Cardiac septum (tissue), 1 donor: ENCODE measurements around the gene FUZ. TPM values are rescaled to one million over a fixed set of nuclear protein-coding genes. Genes with fewer than 3 reads are reported as not detected.

Experiments
- DNase-seq: peaks from one replicate; pipeline ENCODE4 v3.0.0-alpha.2; 2020; ENCODE audit warnings: low spot score
- intact Hi-C: fragments of 100-400 bp; cut with DNase I; formaldehyde crosslinking; loops from one replicate; pipeline ENCODE4 v1.14.0; 2022
- total RNA-seq: library from RNA; stranded (reverse); fragmentation: NEBNext Ultra II Directional; extraction: Animal tissue kit (Norgen Biotek cat#: 25700); gene quantifications from one replicate; pipeline ENCODE4 v1.2.1, GENCODE V29; 2021
- donor health status: DM: no; HTN: no; CAD: no.

Gene FUZ
- total RNA-seq, 1 donor from 2014 or later = 13.7 TPM

DNA sequence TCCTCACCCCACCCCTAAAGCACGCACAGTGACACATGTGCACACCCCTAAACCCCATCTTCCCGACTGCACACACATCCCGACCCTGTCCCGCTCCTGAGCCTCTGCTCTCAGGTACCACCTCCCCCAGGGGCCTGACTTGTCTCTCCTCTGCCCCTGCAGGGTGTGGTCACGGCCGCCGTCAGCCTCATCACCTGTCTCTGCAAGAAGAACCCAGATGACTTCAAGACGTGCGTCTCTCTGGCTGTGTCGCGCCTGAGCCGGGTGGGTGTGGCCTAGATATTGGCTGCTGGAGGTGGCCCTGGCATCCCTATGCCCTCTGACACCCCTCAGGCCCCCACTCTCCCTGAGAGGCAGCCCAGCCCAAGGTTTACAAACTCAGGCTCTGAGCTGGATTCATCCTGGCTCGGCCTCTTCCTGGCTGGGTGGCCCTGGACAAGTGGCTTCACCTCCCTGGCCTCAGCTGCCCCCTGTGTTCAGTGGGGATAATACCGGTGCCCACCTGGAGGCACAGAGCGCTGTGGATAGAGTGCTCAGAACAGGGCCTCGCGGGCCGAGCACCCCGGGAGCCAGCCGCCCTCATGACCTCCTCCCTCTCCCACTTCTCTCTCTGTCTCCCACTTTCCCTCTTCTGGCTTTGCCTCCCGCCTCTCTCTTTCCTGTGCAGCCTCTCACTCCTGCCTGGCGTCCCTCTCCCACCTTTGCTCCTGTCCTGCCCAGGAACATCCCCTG, 20.1 kb downstream of the FUZ start:
- no peak for DNase-seq

DNA sequence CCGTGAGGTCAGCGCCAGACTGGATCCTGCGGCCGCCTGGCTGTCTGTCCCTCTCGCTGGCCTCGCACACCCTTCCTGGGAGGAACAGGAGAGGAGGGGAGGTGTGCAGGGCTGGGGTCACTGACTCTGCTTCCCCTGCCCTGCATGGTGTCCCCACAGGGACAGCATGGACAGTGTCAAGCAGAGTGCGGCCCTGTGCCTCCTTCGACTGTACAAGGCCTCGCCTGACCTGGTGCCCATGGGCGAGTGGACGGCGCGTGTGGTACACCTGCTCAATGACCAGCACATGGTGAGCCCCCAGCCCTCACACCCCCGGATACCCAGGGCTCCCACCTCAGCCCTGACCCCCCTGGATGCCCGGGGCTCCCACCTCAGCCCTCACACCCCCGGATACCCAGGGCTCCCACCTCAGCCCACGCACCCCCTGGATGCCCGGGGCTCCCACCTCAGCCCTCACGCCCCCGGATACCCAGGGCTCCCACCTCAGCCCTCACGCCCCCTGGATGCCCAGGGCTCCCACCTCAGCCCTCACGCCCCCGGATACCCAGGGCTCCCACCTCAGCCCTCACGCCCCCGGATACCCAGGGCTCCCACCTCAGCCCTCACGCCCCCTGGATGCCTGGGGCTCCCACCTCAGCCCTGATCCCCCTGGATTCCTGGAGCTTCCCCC, 21.2 kb downstream of the FUZ start:
- intact Hi-C loops = no loop called here
- DNase-seq = no peak

More for the DNA sequence above, 20.1 kb downstream of the FUZ start:
- intact Hi-C loops = no loop called here

DNA sequence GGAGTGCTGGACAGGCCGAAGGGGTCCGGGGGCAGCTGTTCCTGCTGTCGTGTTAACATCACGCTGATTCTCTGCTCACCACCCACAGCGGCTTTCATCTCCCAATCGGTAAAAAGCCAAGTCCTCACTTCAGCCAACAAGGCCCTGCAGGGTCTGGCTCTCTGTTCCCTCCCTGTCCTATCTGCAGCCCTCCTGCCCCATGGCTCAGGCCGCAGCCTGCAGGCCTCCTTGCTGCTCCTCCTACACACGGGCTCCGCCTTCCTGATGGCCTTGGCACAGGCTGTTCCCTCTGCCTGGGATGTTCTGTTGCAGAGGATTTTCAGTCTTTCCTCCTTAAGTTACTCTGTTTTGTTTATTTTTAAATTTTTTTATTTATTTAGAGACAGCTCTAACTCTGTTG, 22.2 kb downstream of the FUZ start:
- DNase-seq = no peak
- intact Hi-C loops = no loop called here

DNA sequence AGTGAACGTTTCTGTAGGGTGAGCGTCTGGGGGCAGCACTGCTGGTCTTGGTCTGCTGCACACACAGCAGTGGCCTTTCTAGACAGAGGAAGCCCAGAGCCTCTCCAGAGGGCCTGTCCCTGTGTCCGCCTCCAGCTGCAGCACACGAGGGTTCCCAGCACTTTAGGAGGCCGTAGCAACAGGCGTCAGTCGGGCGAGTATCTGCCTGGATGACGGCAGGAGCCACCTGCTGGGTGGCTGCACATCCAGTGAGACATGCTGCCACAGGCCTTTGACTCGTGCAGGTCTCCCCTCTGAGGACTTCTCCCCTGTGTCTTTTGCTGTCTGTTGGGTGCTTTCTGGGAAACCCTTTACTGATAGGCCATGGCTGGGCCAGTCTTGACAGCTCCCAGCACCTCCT, 24.2 kb downstream of the FUZ start:
- DNase-seq = no peak
- intact Hi-C loops = no loop called here

DNA sequence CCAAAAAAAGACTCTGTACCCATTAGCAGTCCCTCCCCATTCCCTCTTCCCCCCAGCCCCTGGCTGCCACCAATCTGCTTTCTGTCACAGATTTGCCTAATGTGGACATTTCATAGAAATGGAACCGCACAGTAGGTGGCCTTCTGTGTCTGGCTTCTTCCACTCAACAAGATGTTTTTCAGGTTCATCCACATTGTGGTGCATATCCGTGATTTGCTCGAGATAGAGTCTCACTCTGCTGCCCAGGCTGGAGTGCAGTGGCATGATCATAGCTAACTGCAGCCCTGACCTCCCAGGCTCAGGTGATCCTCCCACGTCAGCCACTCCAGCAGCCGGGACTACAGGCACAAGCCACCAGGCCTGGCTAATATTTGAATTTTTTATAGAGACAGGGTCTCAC, 25.3 kb downstream of the FUZ start:
- no peak for DNase-seq
- intact Hi-C loops = no loop called here

DNA sequence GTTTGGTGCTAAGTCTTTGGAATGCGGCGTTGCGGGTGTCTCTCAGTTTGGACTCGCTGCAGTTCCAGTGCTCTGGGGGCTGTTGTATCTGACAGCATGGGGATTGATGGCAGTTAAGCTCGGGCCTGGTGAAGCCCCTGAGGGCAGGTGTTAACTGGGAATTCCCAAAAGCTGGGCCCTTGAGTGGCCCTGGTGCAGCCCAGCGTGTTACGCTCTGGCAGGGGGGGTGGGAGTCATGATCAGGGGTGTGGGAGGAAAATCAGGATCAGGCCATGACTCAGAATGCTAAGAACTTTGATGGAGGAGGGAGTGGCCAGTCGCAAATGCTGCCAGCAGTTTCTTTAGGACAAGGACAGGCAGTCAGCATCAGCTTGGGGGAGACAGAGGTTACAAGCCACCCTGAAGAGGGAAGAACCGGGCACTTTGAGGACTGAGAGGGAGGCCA, 26.7 kb downstream of the FUZ start:
- intact Hi-C loops = no loop called here
- no peak for DNase-seq

DNA sequence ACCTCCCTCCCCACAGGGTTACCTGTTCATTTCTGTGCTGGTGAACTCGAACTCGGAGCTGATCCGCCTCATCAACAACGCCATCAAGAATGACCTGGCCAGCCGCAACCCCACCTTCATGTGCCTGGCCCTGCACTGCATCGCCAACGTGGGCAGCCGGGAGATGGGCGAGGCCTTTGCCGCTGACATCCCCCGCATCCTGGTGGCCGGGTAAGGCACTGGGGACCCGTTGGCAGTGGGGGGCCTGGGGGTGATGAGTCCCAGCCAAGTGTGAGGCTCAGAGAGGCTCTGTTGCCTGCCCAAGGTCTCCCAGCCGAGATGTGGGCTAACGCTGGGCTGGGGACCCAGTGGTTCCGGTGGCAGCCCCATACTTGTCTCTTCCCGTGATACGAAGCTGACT, 30.6 kb downstream of the FUZ start:
- no peak for DNase-seq
- intact Hi-C loops = no loop called here

DNA sequence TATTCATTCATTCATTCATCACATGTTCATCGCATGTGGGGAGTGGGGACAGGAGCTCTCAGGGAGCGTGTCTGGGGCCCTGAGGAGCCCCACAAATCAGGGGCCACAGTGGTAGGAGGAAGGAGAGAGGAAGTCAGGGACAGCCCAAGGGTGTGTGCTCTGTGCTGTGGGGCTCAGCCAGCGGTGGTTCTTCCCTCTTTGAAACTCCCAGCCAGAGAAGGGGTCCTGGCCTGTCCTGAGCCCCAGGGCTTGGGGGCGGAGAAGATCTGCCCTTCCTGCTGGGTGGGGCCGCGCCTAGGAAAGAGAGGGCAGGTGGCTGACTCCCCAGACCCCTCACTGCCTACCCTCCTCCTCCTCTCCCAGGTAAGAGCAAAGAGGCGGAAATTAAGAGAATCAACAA, 31.7 kb downstream of the FUZ start:
- DNase-seq = no peak
- intact Hi-C loops = no loop called here

DNA sequence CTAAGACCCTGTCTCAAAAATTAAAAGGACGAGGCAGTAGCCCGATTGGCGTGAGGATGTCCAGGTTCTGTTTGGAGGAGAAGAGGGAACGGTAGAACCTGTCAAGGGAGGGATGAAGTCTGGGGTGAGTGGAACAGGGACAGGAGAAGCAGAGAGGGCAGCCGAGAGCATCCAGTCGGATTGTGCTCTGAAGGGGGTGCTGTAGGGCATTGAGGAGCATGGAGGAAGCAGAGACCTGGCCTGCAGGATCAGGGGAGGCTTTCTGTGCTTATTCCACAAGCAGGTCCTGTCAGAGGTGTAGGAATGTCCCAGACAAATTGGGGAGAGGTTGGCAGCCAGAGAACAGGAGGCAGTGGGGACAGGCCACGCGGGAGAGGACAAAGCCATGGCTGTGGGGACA, 32.2 kb downstream of the FUZ start:
- intact Hi-C loops = no loop called here
- DNase-seq = no peak

DNA sequence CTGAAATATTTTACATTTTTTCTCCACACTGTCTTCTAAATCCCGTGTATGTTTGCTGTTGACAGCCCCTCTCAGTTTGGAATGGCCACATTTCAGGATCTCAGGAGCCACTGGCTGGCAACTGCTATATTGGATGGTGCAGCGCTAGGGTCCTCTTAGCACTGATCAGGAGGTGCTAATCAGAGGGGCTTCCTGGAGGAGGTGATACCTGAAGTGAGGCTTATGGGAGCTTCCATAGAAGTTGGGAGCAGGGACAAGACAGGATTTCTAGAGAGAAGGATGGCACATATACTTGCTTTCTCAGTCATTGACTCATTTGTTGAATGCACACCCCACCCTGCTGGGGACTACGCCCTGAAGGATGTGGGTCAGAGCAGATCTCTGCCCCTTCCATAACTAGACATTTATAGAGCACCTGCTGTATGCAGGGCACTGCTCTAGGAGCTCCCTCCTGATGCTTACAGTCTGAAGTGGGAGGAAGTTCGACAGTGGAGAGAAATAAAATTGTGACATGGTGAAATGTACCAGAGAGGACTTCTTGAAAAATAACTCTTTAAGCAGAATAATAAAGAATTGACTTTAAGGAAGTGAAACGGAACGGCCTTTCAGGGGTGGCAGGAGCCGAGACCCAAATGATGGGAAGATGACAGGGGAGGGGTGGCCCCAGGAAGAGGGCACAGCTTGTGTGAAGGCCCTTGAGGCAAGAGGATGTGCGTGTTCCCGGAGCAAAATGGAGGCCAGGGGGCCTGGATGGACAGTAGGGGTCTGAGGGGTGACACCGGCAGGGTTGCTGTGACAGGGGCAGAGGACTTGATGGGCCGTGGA, 33.1 kb downstream of the FUZ start:
- intact Hi-C loops = no loop called here
- DNase-seq = no peak

DNA sequence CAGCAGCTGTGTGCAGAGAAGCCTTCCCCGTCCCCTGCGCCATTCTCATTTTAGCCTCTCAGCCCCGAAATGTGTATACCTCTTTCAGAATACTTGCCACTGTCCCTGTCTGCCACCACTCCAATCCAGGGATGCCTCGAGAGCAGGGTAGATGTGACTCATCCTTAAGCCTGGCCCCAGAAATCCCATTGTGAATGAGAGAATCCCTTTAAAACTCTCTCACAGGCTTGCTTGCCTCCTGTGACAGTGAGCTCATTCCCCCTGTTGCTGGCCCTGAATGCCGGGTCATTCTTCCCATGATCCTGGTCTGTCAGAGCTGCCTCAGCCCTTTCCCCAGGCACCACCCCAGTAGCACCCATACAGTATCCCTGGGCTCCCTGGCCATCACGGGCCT, 36.7 kb downstream of the FUZ start:
- DNase-seq = no peak
- intact Hi-C loops = no loop called here

DNA sequence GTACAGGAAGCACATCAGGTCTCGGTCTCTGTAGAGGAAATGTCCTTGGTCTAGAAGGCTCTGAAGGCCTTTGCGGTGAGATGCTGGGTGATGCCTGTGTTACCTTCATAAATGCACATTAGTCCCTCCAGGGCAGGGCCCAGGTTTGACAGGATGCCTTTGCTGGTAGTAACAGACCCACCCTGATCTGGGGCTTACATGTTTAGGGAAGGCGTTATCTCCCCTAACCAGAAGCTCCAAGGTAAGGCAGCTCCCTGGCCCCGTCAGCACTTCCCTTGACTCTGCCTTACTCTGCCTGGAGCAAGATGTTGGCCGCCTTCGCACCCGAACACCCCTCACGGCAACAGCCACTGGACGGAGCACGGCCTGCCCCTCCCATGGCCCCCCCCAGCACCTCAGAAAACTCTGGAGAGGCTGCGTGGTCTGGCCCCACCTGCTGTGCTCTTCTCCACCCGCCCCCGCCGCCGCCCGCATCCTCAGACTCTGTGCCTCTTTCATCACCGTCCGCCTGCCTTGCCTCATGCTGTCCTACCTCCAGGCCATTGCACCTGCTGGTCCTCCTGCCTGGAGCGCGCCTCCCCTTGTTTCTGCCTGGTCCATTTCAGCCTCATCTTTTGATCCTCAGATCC, 37.2 kb downstream of the FUZ start:
- no peak for DNase-seq
- intact Hi-C loops = no loop called here

DNA sequence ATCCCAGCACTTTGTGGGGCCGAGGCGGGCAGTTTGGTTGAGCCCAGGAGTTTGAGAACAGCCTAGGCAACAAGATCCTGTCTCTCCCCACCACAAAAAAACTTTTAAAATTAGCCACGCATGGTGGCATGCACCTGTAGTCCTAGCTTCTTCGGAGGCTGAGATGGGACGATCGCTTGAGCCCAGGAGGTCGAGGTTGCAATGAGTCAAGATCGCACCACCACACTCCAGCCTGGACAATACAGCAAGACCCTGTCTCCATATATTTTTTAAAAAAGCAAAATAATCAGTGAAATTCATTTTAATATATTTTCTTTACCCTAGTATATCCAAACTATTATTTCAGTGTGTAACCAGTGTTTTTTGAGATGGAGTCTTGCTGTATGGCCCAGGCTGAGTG, 38.1 kb downstream of the FUZ start:
- DNase-seq = no peak
- intact Hi-C loops = no loop called here

DNA sequence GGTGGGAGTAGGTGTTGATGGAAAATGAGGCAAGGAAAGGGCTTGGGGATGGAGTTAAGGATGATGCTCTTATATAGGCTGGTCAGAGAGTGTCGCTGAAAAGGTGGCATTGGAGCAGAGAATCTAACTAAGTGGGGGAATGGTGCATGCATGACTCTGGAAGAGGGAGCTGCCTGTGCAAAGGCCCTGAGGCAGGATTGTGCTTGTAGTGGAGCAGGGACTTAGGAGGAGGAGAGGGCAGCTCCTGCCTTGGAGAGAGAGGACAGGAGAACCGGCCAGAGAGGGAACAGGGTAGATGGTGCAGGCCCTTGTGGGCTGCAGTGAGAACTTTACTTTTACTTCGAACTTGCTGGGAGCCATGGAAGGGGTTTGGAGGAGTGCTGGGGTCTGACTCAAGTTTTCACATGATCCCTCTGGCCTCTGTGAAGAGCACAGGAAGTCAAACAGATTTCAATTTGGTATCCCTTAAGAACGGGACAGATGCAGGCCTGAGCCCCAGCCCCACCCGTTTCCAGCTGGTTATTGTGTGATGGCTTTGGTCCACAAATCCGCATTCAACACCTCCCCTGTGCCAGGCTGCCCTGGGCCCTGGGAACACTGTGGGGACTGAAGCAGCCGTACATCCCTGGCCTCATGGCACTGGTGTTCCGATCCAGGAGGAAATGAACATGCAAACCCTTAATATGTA, 39.3 kb downstream of the FUZ start:
- no peak for DNase-seq
- intact Hi-C loops = no loop called here

DNA sequence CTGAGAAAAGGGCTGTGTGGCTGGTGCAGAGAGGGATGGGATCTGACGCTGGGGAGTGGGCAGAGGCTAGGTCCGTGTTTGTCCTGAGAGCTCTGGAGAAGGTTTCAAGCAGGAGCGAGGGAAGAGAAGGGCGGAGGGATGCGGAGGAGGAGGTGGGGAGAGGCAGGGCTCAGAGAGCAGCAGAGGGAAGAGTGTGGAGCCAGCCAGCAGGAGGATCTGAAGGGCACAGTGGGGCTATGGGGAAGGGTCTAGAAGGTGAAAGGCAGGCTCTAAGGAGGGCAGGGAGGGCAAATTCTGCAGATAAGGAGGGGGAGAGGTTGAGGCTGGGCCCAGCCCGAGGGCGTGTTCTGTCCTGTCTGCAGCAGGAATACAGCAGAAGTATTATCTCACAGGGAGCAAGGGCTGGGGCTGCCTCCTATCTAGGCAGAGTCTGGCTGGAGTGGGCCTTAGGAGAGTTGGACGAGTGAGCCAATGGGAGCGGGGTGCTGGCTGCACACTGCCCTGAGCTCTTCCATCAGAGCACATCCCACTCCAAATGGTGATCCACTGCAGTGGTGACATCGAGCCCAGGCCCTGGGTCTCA, 40.2 kb downstream of the FUZ start:
- intact Hi-C loops = no loop called here
- DNase-seq = no peak

DNA sequence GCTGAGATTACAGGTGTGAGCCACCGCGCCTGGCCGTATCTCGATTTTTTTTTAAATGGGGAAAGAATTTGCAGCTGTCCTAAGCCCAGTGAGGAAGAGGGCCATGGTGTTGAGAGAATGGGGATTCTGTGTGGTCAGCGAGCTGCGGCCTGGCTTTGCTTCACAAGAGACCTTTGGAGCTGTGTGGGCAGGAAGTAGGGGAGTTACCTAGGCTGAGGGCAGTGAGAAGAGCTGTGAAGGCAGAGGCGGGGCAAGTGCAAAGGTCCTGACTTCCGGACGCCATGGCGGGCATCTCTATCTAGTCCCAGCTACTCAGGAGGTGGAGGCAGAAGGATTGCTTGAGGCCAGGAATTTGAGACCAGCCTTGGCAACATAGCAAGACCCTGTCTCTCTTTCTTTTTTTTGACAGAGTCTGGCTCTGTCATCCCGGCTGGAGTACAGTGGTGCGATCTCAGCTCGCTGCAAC, 41.4 kb downstream of the FUZ start:
- no peak for DNase-seq
- intact Hi-C loops = no loop called here

DNA sequence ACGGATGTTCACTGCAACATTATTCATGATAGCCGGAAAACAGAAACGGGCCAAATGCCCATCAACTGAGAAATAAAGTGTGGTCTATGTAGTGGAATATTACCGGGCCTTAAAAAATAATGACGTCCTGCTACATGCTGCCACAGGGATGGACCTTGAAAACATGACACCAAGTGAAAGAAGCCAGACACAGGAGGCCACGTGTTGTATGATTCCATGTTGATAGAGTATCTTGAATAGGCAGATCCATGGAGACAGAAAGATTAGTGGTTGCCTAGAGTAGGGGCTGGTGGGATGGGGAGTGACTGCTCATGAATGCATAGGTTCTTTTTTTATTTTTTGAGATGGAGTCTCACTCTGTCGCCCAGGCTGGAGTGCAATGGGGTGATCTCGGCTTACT, 42.6 kb downstream of the FUZ start:
- DNase-seq = no peak

DNA sequence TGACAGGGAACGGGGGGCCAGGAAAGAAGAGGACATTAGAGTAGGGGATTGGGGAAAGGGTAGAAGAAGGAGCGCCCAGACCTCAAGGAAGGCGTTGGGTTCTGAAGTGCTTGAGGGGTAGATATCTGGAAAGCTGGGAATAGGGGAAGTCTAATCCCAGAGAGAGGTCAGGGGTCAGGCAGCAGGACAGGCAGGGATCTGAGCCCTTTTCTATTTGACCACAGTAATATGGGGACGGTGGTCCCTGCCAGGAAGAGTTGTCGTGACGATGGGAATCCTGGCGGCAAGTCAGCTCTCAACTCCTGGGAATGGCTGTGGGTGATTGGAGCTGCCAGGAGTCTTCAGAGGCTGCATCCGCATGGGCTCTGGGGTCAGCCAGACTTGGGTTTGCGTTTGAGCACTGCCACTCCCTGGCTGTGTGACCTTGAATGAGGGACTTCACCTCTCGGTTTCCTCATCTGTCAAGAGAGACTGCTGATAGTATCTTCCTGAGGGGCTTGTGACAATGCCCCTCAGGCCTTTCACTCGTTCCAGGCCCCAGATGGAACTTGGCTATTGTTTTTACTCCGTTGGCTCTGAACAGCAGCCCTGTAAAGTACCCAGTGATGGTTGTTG, 45.0 kb downstream of the FUZ start:
- intact Hi-C loops = loop anchor here (5.0 kb wide), 2 partner anchors 44 to 109 kb away; partner anchors contain the start of genes AKT1S1, FUZ and TBC1D17

More for the DNA sequence above, 42.6 kb downstream of the FUZ start:
- intact Hi-C loops = no loop called here

DNA sequence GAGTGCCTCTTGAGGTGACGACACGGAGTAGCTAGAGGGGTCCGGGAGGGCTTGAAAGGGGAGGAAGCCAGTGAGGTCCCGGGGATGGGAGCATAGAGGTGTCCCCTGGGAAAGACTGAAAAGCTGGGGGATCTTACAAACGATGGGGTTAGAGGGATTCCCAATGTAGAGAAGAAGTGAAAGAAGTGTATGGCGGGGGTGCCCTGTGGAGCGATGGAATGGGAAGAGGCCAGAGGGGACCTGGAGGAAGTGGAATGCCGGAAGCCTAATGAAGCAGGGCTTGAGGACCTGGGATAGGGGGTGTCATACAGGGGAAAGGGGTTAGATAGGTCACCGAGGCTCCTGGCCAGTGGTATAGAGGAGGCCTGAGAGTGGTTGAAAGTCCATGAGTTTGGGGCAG, 45.7 kb downstream of the FUZ start:
- intact Hi-C loops = loop anchor here (5.0 kb wide), 2 partner anchors 45 to 110 kb away; partner anchors contain the start of genes AKT1S1, FUZ and TBC1D17
- no peak for DNase-seq

More for the DNA sequence above, 45.0 kb downstream of the FUZ start:
- DNase-seq = no peak
